ENCODE data around the gene TMEM62. TPM values are rescaled to one million over a fixed set of nuclear protein-coding genes. Genes with fewer than 3 reads are reported as not detected.
"Not testable (repeated sequence)": the region's sequence is repeated elsewhere in the genome, so short reads cannot be mapped to it uniquely, and the experiment has no call there.

The TMEM62 gene
- polyA plus RNA-seq, 1 donor from 2014 or later: 8.7 TPM

GRCh38 chr15:43221422-43221821 is 88.0 kb downstream of the TMEM62 start:
- Histone ChIP-seq H3K27ac (ENCODE audit: low read length) (no peak overlapping the region), H3K36me3 (ENCODE audit: insufficient read depth, low read length) (no peaks in the 10 kb centered on the region), H3K27me3 (ENCODE audit: insufficient read depth, low read depth, low read length) (no peaks in the 10 kb centered on the region), H2AFZ (ENCODE audit: low read depth, low read length) (no peak overlapping the region), H3F3A (ENCODE audit: insufficient read depth, low read length, poor library complexity, severe bottlenecking) (no peaks in the 10 kb centered on the region), H3K79me2 (replicated peaks; ENCODE audit: insufficient read depth, low read length) (no peaks in the 10 kb centered on the region), H3K9me3 (ENCODE audit: low read length) (no peaks in the 10 kb centered on the region), H3K9me2 (ENCODE audit: insufficient read depth, low read length) (no peaks in the 10 kb centered on the region), H3K4me2 (ENCODE audit: low read length) (no peak overlapping the region), H4K20me1 (ENCODE audit: insufficient read depth) (no peaks in the 10 kb centered on the region), H3K4me3 (ENCODE audit: low read length) (no peak overlapping the region), H3K9ac (ENCODE audit: low read length) (no peak overlapping the region)
- TF ChIP-seq REST (IDR thresholded peaks at IDR 0.05; ENCODE audit: borderline replicate concordance) (no peak), MXI1 (conservative IDR thresholded peaks at IDR 0.05; ENCODE audit: poor library complexity, severe bottlenecking) (no peak), POLR2AphosphoS5 (IDR thresholded peaks at IDR 0.05) (no peak), EP300 (conservative IDR thresholded peaks at IDR 0.05; ENCODE audit: poor library complexity, severe bottlenecking) (no peak), EZH2 (IDR thresholded peaks at IDR 0.05; ENCODE audit: borderline replicate concordance, insufficient read depth, low read length, poor library complexity, severe bottlenecking) (no peak), SMC3 (conservative IDR thresholded peaks at IDR 0.05; ENCODE audit: poor library complexity) (no peak), RAD21 (conservative IDR thresholded peaks at IDR 0.05) (no peak), TAF1 (IDR thresholded peaks at IDR 0.05; ENCODE audit: low read depth) (no peak), CTCF (IDR thresholded peaks at IDR 0.05; ENCODE audit: poor library complexity, severe bottlenecking) (no peak)

GRCh38 chr15:43225201-43225949 is 92.0 kb downstream of the TMEM62 start:
- H3K9me3 ChIP-seq (ENCODE audit: low read length): no peaks in the 10 kb centered on the region
- TF ChIP-seq EP300 (conservative IDR thresholded peaks at IDR 0.05; ENCODE audit: poor library complexity, severe bottlenecking): no peak
- TF ChIP-seq CTCF (IDR thresholded peaks at IDR 0.05; ENCODE audit: poor library complexity, severe bottlenecking): peak; percentile 42
- no peak for TF ChIP-seq MXI1 (conservative IDR thresholded peaks at IDR 0.05; ENCODE audit: poor library complexity, severe bottlenecking)
- TF ChIP-seq SMC3 (conservative IDR thresholded peaks at IDR 0.05; ENCODE audit: poor library complexity): peak; percentile 26

GRCh38 chr15:43225950-43226255 is 92.5 kb downstream of the TMEM62 start:
- H3K27me3 ChIP-seq (ENCODE audit: insufficient read depth, low read depth, low read length); H3K27ac ChIP-seq (ENCODE audit: low read length); H3K36me3 ChIP-seq (ENCODE audit: insufficient read depth, low read length); H4K20me1 ChIP-seq (ENCODE audit: insufficient read depth); H3K4me3 ChIP-seq (ENCODE audit: low read length); H2AFZ ChIP-seq (ENCODE audit: low read depth, low read length); H3K79me2 ChIP-seq (replicated peaks; ENCODE audit: insufficient read depth, low read length); H3K9ac ChIP-seq (ENCODE audit: low read length); H3F3A ChIP-seq (ENCODE audit: insufficient read depth, low read length, poor library complexity, severe bottlenecking); H3K9me2 ChIP-seq (ENCODE audit: insufficient read depth, low read length); H3K4me2 ChIP-seq (ENCODE audit: low read length); H3K9me3 ChIP-seq (ENCODE audit: low read length): not testable (repeated sequence)

More at GRCh38 chr15:43225201-43225949, 92.0 kb downstream of the TMEM62 start:
- Histone ChIP-seq H3K9me2 (ENCODE audit: insufficient read depth, low read length) (no peaks in the 10 kb centered on the region), H3K79me2 (replicated peaks; ENCODE audit: insufficient read depth, low read length) (no peaks in the 10 kb centered on the region), H3F3A (ENCODE audit: insufficient read depth, low read length, poor library complexity, severe bottlenecking) (no peaks in the 10 kb centered on the region), H3K9ac (ENCODE audit: low read length) (no peak overlapping the region), H3K4me2 (ENCODE audit: low read length) (no peak overlapping the region), H3K27ac (ENCODE audit: low read length) (no peak overlapping the region), H3K4me3 (ENCODE audit: low read length) (no peak overlapping the region), H3K36me3 (ENCODE audit: insufficient read depth, low read length) (no peaks in the 10 kb centered on the region), H2AFZ (ENCODE audit: low read depth, low read length) (no peak overlapping the region), H3K27me3 (ENCODE audit: insufficient read depth, low read depth, low read length) (no peaks in the 10 kb centered on the region), H4K20me1 (ENCODE audit: insufficient read depth) (no peaks in the 10 kb centered on the region)
